Daoy (cell line): ENCODE results near the gene ZBTB7A. TPM values are rescaled to one million over a fixed set of nuclear protein-coding genes. Genes with fewer than 3 reads are reported as not detected.

Experiments used
- DNase-seq: peaks from one replicate; pipeline ENCODE4 v3.0.0-alpha.2; 2015; ENCODE audit warnings: low read depth
- total RNA-seq: library from RNA; depleted of rRNA; stranded (reverse); fragments of >200 nt; shearing (Covaris generic); gene quantifications from 2 replicates; pipeline ENCODE4 v1.2.3, GENCODE V29; 2014

Gene ZBTB7A
- total RNA-seq, 1 experiment from 2014 or later = 14.8 TPM

DNA sequence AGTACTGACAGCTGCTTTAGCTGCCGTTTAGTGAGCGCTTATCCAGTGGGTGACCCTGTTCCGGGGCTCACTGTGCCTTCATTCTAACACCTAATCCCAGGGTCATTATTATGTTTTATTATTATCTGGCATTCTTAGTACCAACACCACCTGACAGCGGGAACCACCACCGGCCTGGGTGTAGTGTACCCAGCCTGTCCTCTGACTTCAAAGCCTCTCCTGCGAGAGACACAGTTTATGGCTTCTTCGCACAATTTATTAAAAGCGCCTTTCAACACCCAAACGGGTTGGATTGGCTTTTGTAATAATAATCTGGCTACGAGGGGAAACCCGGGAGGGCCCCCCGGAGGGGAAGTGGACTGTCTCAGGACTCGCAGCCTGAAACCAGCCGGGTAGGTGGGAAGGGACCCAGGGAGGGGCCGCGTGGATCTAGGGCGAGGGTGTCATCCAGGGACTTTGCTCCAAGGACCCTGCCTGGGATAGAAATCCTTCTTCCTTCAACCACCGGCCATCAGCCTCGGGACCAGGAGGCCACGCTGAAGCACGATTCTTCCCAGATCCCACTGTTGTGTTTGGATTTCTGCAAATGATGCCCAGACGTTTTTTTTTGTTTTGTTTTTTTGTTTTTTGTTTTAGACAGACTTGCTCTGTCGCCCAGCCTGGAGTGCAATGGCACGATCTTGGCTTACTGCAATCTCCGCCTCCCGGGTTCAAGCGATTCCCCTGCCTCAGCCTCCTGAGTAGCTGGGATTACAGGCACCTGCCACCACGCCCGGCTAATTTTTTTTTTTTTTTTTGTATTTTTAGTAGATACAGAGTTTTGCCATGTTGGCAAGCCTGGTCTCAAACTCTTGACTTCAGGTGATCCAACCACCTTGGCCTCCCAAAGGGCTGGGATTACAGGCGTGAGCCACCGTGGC, 1.6 kb upstream of the ZBTB7A start:
- no peak for DNase-seq

DNA sequence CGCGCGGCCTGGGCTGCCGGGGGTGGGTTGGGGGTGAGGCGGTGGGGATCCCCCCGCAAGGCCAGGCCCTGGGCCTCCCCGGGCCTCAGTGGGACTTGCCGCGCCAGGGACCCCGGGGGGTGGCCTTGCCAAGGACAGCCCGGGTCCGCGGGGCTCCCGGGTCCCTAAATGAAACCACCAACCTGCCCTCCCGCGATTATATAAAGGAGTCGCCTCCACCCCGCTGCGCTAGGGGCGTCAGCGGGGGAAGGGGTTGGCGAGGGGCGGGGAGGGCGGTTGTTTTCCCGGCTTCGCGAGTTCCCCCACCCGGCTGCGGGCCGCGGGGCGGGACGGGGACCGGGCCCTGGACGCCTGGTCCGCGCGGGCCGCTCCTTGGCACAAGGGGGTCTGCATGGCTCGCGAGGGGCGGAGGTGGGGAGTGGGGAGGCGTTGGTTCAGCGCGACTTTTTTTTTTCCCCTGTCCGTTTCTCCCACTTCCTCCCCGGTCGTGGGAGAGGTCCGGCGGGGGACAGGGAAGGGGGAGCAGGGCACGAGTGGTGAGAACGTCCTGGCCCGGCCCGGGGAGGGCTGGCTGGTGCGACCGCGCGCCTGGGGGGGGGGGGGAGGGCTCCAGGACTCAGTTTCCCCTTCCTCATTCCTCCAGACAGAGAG, 822 bp upstream of the ZBTB7A start:
- no peak for DNase-seq

DNA sequence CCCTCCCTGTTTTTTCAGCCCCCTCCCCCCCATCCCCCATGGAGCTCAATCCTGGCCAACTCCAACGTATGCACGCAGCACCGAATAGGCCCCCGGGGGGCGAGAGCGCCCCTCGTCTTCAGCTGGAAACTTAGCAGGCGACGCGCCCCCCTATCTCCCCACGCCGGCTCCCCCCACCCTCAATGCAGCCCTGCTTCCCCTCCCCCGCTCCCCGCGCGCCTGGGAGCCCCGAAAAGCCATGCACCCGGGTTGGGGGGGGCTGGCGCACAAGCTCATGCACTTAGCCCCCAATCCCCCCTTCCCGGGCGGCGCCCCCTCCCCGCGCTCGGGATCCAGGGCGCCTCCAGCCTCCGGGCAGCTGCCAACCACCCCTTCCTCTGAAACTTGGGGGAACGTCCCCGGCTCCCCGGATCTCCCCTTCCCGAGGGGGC, 508 bp downstream of the ZBTB7A start:
- DNase-seq = no peak

DNA sequence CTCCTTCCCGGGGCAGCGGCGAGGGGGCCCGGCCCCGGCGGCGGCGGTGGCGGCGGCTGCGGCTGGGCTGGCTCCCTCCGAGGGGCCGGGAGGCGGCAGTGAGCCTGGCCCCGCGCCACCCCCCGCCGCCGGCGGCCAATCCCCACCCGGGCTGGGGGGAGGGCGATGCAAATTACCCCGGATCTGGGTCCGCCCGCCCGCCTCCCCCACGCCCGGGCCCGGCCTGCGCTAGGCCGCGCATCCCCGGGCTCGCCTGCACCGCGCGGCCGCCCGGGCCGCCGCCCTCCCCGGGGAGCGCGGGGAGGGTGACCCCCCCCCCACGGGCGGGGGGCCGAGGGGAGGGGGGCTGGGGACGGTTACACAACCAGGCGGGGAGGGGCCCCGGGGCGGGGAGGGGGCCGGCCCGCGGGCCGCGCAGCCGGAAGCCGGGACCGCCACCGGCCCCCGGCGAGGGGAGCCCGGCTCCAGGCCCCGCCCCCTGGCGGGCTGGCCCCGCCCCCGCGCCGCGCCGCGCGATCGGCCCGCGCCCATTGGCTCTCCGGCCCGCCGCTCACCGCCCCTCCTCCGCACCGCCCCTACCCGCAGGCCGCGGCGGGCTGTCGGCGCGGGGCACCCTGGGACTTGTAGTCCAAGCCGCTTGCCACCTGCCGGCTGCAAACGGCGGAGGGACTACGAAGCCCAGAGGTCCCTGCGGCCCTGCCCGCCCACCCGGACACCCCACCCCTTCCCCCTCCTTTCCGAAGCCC, 1.1 kb downstream of the ZBTB7A start:
- peak; percentile 99 for DNase-seq

DNA sequence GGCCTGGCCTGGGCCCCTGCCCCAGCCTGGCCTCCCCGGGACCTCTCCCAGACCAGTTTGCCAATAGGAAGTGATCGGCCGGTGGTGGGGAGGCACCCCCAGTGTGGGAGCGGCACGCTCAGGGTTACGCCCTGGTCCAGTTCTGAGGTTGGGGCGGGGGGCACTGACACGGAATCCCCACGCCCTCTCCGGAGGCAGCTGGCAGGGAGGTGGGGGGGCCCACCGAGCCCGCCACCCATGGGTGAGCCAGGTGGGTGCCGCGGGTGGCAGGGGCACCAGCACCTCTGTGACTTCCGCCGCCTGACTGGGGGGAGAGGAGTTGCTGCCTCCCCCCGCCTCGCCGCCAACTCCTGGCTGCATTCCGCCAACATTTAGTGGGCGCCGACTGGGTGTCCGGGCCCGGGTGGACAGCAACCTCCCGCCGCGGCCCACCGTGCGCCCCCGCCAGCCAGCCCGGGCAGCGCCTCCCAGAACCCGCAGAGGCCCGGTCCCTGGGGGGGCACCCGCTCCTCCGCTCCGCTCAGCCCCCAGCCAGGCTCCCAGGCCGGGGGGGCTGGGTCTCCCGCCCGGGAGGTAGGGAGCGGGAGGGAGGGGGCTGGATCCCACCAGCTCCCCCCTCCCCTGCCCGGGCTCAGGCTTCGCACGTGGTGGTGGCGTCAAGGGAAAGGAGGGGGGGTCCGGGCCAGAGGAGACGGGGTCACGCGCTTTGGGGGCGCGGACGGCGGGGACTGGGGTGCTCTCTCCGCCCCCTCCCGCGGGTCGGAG, 2.0 kb downstream of the ZBTB7A start:
- DNase-seq = peak; percentile 55

DNA sequence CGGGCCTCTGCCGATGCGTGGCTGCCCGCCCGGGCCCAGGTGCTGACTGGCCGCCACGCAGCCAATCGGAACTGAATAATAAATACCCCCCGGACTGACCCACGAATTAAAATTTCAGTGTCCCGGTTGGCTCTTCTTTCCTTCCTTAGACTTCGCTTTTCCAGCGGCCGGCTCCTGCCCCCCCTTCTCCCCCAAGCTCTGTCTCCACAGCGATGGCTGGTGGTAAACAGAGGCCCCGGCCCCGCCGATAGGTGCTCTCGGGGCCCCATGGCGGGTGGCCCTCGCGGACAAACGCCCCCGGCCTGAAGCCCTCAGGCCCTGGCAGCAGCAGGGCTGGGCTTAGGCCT, 2.6 kb downstream of the ZBTB7A start:
- DNase-seq = no peak

DNA sequence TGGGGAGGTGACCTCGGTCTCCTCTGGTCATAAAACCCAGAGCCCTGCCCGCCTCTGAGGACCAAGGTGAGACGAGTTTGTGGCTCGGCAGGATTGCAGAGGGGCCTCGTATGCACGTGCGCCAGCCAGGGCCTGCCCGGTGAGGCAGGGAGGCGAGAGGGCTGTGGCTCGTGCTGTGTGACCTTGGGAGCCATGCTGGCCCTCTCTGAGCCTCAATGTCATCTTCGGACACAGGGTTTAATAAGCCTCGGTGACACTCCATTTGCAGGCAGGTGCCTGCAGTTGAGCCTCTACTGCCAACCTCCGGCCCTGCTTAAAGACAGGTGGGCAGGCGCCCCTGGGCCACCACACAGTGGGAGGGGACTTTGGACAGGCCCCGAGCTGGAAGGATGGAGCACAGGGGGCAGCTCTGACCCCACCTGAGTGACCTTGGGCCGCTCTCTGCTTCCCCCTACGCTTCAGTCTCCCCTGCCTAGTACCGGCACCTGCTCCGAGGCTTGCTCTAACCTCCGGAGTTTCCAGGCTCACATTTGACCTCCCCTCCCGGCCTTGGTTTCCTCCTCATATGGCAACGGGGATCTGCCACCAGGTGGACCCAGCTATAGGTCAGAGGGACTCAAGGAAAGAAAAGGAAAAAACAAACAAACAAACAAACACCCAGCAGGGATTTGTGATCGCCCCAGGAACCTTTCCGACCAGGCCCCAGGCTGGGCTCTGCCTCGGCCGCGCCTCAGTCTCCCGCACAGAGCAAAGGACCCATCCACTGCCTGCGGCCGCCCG, 3.1 kb downstream of the ZBTB7A start:
- DNase-seq = no peak

DNA sequence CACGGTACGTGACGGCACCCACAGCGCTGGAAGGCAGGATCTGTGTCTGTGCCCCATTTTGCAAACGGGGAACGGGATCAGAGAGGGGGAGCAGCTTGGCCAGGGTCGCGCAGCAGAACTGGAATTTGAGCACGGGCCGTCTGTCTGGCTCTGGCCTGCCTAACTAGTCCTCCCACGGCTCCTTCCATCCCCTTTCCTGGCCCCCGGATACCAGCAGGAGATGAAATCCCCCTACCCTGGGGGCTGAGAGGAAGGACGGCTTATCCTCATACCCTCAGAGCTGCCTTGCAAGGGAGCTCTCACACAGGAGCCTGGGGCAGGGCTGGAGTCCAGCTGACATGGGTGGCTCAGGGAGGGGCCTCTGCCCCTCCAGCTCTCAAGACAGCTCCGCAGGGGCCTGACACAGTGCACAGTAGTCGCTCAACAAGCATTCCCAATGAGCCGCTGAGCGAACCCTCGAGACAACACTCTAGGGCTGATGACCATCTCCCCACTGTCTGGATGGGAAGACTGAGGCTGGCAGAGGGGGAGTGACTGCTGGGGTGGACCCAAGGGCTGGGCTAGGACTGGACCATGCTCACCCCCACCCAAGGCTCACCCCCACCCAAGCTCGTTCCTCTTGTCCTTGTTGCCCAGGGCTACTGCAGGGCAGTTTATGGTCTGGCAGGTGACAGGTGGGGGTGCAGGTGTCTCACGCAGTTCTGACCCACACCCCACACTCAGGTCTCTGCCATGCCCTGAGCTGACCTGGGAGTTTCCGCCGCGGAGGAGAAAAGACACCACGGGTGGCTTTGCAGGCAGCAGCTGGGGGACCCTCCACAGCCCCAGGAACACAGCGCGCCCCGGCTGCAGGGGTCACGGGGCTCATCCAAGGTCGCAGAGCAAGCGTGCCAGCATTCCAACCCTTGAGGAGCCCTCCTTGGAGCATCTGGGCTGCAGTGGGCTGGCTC, 4.0 kb downstream of the ZBTB7A start:
- no peak for DNase-seq

DNA sequence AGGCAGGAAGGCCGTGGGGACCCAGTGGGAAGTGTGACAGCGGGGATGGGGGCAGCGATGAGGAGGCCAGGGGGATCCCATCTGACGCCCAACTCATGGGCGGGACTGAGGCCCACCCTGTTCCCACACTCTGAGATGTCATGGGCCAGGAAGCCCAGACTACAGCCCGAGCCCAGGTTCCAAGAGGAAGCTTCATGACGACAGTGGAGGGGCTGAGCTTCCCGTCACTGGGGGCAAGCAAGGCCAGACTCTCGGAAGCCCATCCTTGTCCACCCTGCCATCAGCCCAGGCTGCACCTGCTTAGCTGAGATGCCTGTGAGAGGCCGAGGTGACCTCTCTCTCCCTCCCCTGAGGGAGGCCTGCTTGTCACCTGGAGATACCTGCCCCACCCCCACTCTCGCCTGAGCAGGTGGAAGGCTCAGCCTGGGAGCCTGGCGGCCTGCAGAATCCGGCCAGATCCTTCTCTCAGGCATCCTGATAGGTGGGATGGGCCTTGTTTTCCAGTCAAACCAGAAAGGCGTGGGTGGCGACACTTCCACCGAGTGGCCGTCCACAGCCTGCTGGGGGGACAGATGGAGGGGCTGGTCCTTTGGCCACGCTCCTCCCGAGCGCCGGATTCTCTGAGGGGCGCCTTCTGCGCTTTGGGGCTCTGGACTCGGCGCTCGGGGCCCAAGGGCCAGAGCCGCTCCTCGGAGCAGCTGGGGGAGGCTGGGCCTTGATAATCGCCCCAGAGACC, 4.8 kb downstream of the ZBTB7A start:
- DNase-seq = no peak

DNA sequence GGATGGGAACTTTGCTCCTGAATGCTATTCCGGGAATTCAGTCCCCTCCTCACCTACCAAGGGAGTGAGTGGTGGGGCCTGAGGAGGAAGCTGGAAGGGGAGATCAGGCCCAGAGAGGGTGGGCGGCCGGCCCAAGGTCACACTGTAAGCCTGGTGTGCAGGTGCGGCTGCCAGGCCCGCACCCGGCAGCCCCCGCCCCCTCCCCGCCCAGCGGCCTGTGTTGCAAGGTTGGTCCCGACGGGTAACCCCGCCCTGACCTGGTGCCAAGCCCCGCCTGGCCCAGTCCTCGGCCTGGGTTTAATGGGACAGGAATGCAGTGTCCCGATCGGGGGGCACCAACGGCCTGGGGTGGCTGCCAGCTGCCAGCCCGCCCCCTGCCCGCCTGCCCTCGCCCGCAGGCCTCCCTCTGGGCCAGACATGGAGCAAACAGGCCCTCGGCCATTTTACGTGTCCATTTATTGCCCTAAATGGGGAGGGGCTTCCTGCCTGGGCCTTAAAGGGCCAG, 5.5 kb downstream of the ZBTB7A start:
- DNase-seq = peak; percentile 46

DNA sequence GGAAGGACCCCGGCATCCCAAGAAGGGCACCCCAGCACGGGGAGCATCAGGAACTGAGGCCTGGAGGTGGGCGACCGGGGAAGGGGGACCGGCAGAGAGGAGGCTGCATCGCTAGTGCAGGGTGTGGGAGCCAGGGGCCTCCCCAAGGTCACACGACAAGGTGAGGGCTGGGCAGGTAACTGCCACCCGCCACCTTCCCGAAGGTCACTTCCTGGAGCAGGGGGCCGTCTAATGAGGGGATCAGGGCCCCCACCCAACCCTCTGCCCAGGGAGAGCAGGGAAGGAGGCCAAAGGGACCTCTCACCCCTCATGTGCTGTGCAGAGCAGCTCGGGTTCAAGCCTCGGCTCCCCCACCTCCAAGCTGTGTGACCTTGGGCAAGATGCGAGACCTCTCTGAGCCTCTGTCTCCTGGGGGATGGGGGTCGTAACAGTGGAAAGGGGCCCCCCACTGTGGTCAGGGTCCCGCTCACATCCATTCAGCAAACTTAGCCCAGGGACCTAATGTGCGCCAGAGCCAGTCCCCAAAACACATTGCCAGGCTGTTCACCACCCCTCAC, 6.0 kb downstream of the ZBTB7A start:
- no peak for DNase-seq

DNA sequence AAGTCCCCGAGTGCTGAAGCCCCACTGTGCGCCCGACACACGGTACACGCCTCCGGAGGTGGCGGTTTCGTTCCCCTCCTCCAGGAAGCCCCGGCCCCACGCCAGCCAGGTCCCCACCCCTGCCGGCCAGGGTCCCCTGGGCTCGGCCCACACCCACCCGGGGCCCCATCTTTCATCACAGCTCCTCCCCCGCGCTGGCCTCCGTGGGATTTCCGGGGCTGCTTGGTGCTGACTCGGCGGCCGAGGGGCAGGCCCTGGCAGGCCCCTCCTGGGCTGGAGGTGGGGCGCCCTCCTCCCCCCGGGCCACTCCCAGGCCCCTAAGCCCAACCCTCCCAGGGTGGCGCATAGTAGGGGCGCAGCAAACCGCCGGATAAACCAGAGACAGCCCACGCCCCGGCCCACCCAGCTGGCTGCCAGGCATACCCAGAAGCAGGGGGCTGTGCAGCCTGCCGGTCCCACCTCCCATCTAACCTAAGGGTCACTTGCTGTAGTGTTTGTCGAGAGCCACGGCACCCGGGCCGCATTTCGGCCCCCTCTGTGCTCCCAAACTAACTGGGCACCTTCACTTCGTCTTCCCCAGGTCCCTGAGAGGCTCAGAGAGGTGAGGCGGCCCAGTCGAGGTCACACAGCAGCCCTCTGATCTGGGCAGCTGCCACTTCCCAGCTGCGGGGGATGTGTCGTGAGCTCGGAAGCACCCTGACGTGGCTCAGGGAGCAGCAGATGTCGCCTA, 6.6 kb downstream of the ZBTB7A start:
- no peak for DNase-seq

DNA sequence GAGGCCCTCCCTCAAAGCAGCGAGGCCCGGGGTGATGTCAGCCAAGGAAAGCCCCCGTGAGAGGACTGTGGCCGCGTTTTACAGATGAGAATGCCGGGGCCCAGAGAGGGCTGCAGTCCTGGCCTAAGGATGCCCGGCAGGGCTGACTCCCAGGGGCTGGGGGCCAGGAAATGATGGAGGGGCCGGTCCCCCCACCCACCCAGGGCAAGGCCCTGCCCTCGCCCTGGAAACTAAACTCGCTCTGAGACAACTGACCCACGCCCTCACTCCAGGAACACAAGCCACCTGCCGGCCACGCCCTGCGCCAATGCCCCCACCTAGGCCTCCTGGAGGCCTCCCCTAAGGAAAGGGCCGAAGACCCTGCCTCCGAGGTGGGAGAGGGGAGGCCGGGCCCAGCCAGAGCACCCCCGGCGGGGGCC, 7.2 kb downstream of the ZBTB7A start:
- no peak for DNase-seq

DNA sequence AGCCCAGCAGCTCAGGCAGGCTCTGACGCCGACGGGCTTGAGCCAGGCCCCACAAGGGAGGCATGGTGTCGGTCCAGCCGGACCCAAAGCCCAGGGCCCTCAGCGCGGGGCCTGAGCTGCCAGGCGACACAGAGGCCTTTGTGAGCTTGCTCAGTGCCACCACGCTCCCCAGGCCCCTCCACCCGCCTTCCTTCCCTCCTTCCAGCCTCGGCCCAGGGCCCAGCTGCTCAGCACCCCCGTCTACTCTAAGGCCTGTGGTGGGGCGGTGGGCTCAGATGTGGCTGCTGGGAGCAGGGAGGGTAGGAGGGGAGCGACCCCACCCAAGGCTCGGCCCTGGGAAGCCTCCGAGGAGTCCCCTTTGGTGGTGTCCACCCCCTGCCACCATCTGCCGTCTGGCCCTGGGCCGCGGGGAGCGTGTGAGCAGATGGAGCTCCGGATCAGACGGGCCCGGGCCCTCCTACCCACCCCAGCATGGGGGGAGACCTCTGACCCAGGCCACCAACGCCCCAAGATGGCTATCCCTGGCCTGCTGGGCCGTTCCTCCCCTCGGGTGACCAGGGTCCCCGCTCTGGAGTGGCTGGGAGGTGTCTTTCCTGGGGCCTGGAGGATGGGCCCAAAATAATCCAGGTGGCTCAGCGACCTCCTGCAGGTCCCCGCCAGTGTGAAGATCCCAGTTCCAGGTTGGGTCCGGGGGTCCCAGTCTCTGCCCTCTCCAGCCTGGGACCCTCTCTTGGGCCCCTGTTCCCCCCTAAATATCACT, 7.8 kb downstream of the ZBTB7A start:
- no peak for DNase-seq

DNA sequence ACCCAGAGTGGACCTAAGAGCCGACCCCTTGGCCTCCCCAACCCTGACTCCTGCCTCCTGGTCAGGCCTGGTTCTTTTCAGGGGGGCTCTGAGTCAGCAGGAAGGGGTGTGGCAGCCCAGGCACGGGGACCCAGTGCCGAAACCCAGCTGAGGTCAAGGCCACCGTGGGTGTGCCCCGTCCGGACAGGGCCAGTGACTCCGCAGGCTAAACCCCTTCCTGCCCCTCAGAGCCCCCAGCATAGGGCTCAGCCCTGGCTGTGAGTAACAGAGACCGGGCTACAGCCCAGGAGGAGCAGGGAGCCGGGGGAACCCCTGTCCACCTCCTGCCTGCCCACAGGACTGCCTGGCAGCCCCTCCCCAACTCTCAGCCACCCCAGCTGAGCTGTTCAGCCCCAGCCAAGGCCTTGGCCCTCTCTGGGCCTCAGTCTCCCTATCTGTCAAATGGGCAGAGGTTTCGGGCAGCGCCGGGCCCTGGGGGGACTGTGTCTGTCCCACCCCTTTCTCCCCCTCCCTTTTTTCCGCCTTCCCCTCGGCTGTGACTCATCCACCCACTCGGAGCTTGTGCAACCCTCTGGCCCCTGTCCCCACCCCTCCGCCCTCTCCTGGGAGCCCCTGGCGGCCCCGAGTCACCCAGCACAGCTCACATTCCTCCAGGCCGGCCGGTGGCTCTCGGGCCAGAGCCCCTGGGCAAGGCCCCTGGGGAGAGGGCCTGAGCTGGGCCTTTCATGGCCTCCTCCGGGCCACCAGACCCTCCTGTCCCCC, 8.6 kb downstream of the ZBTB7A start:
- DNase-seq = peak; percentile 93

DNA sequence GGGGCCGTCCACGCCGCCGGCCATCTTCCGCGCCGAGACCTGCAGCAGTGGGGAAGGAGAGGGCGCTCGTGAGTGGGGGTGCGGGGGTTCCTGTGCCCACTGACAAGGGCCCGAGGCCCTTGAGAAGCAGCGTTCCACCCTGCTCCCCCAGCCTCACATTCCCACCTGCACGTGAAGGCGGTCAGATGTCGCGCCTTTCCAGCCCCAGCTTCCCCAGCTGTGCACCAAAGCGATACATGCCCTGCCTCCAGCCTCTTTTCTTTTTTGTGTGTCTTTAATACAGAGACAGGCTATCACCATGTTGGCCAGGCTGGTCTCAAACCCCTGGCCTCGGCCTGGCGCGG, 11.5 kb downstream of the ZBTB7A start:
- DNase-seq = no peak
